ENCODE results near the gene PFKFB3.
"Not testable (repeated sequence)": the region's sequence is repeated elsewhere in the genome, so short reads cannot be mapped to it uniquely, and the experiment has no call there.

The PFKFB3 gene

GRCh38 chr10:6272126-6272525 is 69.4 kb downstream of the PFKFB3 start:
- no peak for DNase-seq (ENCODE audit: low read depth, low spot score)

GRCh38 chr10:6273351-6273750 is 70.6 kb downstream of the PFKFB3 start:
- no peak for DNase-seq (ENCODE audit: low read depth, low spot score)

GRCh38 chr10:6274040-6274439 is 71.3 kb downstream of the PFKFB3 start:
- no peak for DNase-seq (ENCODE audit: low read depth, low spot score)

GRCh38 chr10:6274484-6274883 is 71.8 kb downstream of the PFKFB3 start:
- DNase-seq (ENCODE audit: low read depth, low spot score): no peak

- DNase-seq (ENCODE audit: low read depth, low spot score): peak; percentile 57
Measured at GRCh38 chr10:6275022-6275997, 72.6 kb downstream of the PFKFB3 start.

GRCh38 chr10:6276356-6276755 is 73.6 kb downstream of the PFKFB3 start:
- DNase-seq (ENCODE audit: low read depth, low spot score): no peak

GRCh38 chr10:6278519-6279120 is 75.9 kb downstream of the PFKFB3 start:
- DNase-seq (ENCODE audit: low read depth, low spot score): no peak

- DNase-seq (ENCODE audit: low read depth, low spot score): no peak
Measured at GRCh38 chr10:6279540-6280267, 77.0 kb downstream of the PFKFB3 start.

GRCh38 chr10:6280291-6280690 is 77.6 kb downstream of the PFKFB3 start:
- no peak for DNase-seq (ENCODE audit: low read depth, low spot score)

- no peak for DNase-seq (ENCODE audit: low read depth, low spot score)
Measured at GRCh38 chr10:6282454-6282958, 79.8 kb downstream of the PFKFB3 start.

GRCh38 chr10:6283655-6284054 is 80.9 kb downstream of the PFKFB3 start:
- no peak for DNase-seq (ENCODE audit: low read depth, low spot score)

GRCh38 chr10:6290621-6291020 is 87.9 kb downstream of the PFKFB3 start:
- DNase-seq (ENCODE audit: low read depth, low spot score): not testable (repeated sequence)

- DNase-seq (ENCODE audit: low read depth, low spot score): no peak
Measured at GRCh38 chr10:6292741-6293151, 90.0 kb downstream of the PFKFB3 start.

- not testable (repeated sequence) for DNase-seq (ENCODE audit: low read depth, low spot score)
Measured at GRCh38 chr10:6296425-6296824, 93.7 kb downstream of the PFKFB3 start.

GRCh38 chr10:6296828-6297251 is 94.1 kb downstream of the PFKFB3 start:
- DNase-seq (ENCODE audit: low read depth, low spot score): no peak

GRCh38 chr10:6297522-6297921 is 94.8 kb downstream of the PFKFB3 start:
- DNase-seq (ENCODE audit: low read depth, low spot score): no peak

GRCh38 chr10:6297951-6298381 is 95.2 kb downstream of the PFKFB3 start:
- no peak for DNase-seq (ENCODE audit: low read depth, low spot score)

GRCh38 chr10:6298428-6298827 is 95.7 kb downstream of the PFKFB3 start:
- no peak for DNase-seq (ENCODE audit: low read depth, low spot score)

GRCh38 chr10:6299234-6299633 is 96.5 kb downstream of the PFKFB3 start:
- DNase-seq (ENCODE audit: low read depth, low spot score): no peak

GRCh38 chr10:6299743-6300105 is 97.0 kb downstream of the PFKFB3 start:
- DNase-seq (ENCODE audit: low read depth, low spot score): no peak

- DNase-seq (ENCODE audit: low read depth, low spot score): peak; percentile 32
Measured at GRCh38 chr10:6300106-6300783, 97.5 kb downstream of the PFKFB3 start.
